Thymus (tissue), 11 donors: ENCODE measurements around the gene EPHB1. TPM values are rescaled to one million over a fixed set of nuclear protein-coding genes. Genes with fewer than 3 reads are reported as not detected.

Source experiments
- DNase-seq, 9 donors: peaks; one replicate each; pipeline ENCODE4 v3.0.0-alpha.2; 2013; ENCODE audit warnings: low spot score in 9 of 9, low read depth in 6 of 9, missing footprints in 1 of 9
- H3K27ac ChIP-seq, 2 donors: one replicate each; pipeline ENCODE4 v1.5.1; 2013; ENCODE audit warnings: control low read depth in 1 of 2, low read depth in 1 of 2, low read length in 1 of 2, mild to moderate bottlenecking in 1 of 2, moderate library complexity in 1 of 2
- H3K27me3 ChIP-seq, 2 donors: one replicate each; pipeline ENCODE4 v1.5.1; 2013; ENCODE audit warnings: low read length in 1 of 2; ENCODE audit not compliant: control insufficient read depth in 2 of 2, insufficient read depth in 1 of 2
- H3K36me3 ChIP-seq, 2 donors: one replicate each; pipeline ENCODE4 v1.5.1; 2013; ENCODE audit warnings: low read length in 1 of 2, mild to moderate bottlenecking in 1 of 2, moderate library complexity in 1 of 2; ENCODE audit not compliant: control insufficient read depth in 2 of 2, insufficient read depth in 2 of 2
- H3K4me1 ChIP-seq, 2 donors: one replicate each; pipeline ENCODE4 v1.5.1; 2013; ENCODE audit warnings: low read length in 2 of 2; ENCODE audit not compliant: control insufficient read depth in 2 of 2, insufficient read depth in 2 of 2
- H3K4me3 ChIP-seq, 2 donors: one replicate each; pipeline ENCODE4 v1.5.1; 2013; ENCODE audit warnings: low read length in 2 of 2, control low read depth in 1 of 2, mild to moderate bottlenecking in 1 of 2
- H3K9me3 ChIP-seq, 2 donors: one replicate each; pipeline ENCODE4 v1.5.1; 2013; ENCODE audit warnings: low read length in 1 of 2, mild to moderate bottlenecking in 1 of 2; ENCODE audit not compliant: control insufficient read depth in 2 of 2, insufficient read depth in 1 of 2
- WGBS: extraction: QIAGEN DNeasy Blood & Tissue Kit; methylation state at CpG from one replicate; pipeline ENCODE4 v1.1.7; 2013; 5-methylcytosine and 5-hydroxymethylcytosine counted together
- polyA plus RNA-seq: library from polyadenylated mRNA; stranded (reverse); fragments of 200-250 nt; gene quantifications from one replicate; pipeline ENCODE4 v1.2.3, GENCODE V29; 2013
- total RNA-seq: library from RNA; stranded (reverse); fragments of 120-200 nt; gene quantifications from one replicate; pipeline ENCODE4 v1.2.4, GENCODE V29; 2013
- donor health status: healthy.

EPHB1 gene
- total and polyA plus RNA-seq, 2 donors: 0.46 to 0.66 TPM

DNA sequence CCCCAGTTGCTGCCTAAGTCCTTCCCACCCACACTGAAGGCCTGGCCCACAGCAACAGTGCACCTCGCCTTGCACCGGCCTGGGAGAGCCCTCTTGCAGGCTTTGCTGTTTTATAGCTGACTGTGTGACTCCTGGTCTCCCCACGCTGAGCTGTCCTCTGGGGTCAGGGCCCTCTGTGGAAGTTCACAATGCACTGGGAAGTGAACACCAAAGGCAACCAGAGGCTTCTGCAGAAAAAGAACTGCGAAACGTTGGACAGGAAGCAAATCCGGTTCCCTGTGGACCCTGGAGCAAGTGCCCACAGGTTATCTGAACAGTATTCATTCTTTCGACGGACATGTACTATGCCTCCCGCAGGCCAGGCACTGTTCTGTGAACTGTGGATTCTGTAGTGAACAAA, 737 bp upstream of the EPHB1 start:
- WGBS: 82% methylated on average over 9 of the region's 9 CpGs
- no peak overlapping the region for H3K27ac ChIP-seq
- DNase-seq: no peak
- peaks cover 40 to 55% of the 10 kb centered on the region in 2 donors for H3K27me3 ChIP-seq
- no peaks in the 10 kb centered on the region for H3K36me3 ChIP-seq
- H3K4me3 ChIP-seq: no peak overlapping the region
- H3K9me3 ChIP-seq: no peaks in the 10 kb centered on the region
- peaks cover 3 to 14% of the 10 kb centered on the region in 2 donors for H3K4me1 ChIP-seq

DNA sequence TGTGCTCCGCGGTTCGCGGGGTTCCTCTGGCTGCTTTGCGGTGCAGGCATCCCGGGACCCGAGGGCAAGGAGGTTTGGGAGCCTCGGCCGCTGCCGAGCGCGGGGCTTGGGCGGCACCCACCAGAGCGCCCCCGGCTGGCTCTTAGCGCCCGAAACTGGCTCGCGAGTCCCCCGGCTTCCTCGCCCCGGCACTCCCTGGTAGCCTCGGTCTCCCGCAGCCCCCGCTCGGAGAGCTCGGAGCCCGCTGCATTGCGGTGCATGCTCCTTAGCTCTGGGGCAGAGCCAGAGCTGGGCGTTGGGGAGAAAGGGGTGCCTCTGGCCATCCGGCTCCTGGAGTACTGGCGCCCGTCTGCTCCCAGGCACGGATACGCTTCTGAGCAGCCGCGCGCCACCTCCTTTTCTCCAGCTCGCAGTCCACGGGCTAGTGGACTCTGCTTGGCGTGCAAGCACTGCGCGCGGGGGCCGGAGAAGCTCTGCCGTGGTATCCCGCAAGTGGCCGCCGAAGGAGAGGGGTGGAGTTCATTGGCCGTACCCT, 753 bp downstream of the EPHB1 start:
- peak in 1 of 9 donors; percentile 9 for DNase-seq
- peaks cover 42 to 58% of the 10 kb centered on the region in 2 donors for H3K27me3 ChIP-seq
- peaks cover 3 to 14% of the 10 kb centered on the region in 2 donors for H3K4me1 ChIP-seq
- peak overlapping the region; percentile 36 to 37 for H3K4me3 ChIP-seq
- WGBS: 2% methylated on average over 50 of the region's 50 CpGs
- H3K27ac ChIP-seq: no peak overlapping the region
- no peaks in the 10 kb centered on the region for H3K36me3 ChIP-seq
- H3K9me3 ChIP-seq: no peaks in the 10 kb centered on the region

DNA sequence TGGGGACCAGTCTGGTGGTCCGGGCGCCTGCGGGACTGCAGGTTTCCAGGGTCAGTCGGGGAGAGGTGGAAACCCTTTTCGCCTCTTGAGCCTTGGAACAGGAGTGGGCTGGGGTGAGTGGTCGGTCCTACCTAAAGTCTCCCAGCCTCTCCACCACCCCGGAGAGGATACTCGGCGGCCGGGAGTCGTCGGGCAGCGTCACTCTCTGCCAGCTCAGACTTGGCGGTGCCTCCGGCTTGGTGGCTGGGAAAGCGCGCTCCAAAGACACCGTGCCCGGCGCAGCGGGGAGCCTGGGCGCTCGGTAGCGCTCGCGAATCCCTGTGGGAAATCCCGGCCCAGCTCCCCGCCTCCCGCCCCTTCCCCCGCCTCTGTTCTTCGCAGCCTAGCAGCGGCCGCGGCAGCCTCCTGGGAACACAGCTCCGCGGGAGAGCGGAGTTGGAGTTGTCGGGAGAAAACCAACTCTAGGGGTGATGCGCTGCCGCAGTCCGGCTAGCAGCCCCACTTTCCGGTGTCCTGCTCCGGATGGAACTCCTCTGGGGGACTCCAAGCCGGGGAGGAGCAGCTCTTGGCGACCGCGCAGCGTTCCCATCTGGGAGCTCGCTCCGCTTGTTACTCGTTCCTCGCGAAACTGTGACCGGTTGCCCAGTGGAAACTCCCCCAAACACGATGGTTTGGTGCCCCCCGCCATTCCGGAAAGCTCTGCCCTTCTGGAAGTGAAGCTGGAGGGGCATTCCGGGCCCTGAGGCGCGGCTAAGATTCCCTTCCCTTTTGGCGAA, 1.4 kb downstream of the EPHB1 start:
- H3K27ac ChIP-seq: no peak overlapping the region
- H3K27me3 ChIP-seq: peaks cover 42 to 58% of the 10 kb centered on the region in 2 donors
- no peak for DNase-seq

DNA sequence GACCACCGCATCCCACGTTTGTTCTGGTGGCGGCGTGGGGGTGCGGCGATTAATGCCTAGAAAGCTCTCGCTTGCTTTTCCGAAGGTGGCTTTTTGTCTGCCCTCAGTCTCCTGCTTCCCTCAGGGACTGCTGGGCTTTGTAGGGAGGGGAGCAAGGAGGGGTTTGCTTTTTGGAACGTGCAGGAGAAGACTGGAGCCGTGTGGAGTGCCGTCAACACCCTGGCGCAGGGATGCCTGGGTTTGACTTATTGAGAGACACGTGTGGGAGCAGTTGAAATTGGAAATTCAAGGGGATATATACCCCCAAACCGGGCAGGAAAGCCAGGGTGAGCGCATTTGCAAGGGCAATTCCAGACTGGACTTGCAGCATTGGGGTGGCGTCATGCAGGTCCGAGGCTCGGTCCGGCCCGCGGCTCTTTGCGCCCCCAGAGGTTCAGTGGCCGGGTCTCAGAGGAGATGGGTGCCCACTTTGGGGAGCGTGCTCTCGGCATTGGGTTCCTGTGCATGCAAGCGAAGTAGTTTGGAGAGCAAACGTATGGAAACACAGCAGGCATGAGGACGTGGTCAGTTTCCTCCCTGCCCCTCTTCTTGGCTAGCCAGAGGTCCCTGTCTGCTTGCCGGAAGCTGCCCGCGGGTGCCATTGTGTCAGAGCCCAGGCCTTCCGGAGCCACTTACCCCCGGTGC, 2.1 kb downstream of the EPHB1 start:
- Histone ChIP-seq H3K9me3 (no peaks in the 10 kb centered on the region), H3K4me3 (no peak overlapping the region), H3K27ac (no peak overlapping the region), H3K36me3 (no peaks in the 10 kb centered on the region), H3K27me3 (peaks cover 42 to 58% of the 10 kb centered on the region in 2 donors), H3K4me1 (peaks cover 3 to 21% of the 10 kb centered on the region in 2 donors)
- no peak for DNase-seq
- 11% methylated on average over 33 of the region's 33 CpGs for WGBS

More for the DNA sequence above, 1.4 kb downstream of the EPHB1 start:
- WGBS: 2% methylated on average over 61 of the region's 61 CpGs
- peak overlapping the region in 1 of 2 donors; percentile 37 for H3K4me3 ChIP-seq
- no peaks in the 10 kb centered on the region for H3K36me3 ChIP-seq
- H3K9me3 ChIP-seq: no peaks in the 10 kb centered on the region
- peaks cover 3 to 14% of the 10 kb centered on the region in 2 donors for H3K4me1 ChIP-seq

DNA sequence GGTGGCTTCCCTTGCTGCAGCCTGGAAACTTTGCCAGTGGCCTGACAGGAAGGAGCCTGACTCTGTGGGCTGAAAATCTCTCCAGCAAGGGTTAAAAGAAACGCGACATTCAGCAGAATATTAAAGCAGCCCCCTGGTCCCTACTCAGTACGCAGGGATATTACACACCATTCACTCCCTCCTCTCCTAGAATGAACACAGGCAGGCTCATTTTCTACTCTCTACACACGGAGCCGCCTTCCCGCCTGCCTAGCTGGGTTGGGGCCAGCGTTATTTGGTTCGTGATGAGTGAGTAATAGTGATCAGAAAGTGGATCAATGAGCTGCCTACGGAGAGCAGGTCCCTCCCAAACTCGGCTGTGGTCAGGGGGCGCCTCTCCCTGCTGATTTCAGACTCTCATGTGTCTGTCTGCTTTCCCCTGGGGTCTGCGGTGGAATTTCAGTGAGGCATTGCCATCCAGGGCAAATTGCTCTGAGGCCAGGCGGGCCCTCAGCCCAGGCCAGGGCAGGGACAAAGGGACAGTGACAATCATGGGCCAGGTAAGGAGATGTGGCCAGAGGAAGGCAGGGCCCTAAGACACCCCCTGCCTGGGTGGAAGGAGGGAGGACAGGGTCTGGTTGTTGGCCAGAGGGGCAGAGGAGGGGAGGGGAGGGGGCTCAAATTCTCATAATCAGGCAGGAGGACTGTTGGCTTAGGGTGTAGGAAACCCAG, 2.8 kb downstream of the EPHB1 start:
- 68% methylated on average over 13 of the region's 13 CpGs for WGBS
- Histone ChIP-seq H3K36me3 (no peaks in the 10 kb centered on the region), H3K27ac (no peak overlapping the region), H3K4me1 (peaks cover 5 to 28% of the 10 kb centered on the region in 2 donors), H3K27me3 (peaks cover 42 to 58% of the 10 kb centered on the region in 2 donors), H3K9me3 (no peaks in the 10 kb centered on the region), H3K4me3 (no peak overlapping the region)
- no peak for DNase-seq

DNA sequence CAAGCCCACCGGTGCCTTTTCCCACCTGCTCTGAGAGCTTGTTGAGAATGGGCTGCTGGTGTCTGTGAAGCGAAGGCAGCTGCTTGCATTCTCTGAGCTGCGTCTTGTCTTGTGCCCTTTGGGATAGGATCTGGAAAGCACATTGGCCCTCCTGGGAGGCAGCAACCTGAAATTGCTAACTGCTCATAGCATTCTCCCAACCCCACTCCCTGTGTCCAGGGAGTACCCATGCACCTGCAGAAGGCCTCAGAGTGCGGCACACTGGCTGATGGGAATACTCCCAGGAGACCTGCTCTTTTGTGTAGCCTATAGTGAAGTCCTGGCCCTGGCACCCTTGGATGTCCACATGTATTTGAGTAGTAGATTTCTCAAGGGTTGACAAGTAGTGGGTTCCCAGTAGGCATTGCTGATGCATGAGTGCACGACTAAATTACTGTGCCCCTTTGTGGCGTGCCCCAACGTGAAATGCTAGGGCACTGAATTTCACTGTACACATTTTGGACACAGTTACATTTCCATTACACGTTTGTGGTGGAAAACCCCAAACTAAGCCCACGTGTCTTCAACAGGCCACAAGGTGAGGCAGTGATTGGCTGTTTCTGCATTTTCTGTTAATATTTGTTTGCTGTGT, 3.7 kb downstream of the EPHB1 start:
- Histone ChIP-seq H3K4me3 (no peak overlapping the region), H3K4me1 (peaks cover 6 to 37% of the 10 kb centered on the region in 2 donors), H3K27me3 (peaks cover 42 to 54% of the 10 kb centered on the region in 2 donors), H3K9me3 (no peaks in the 10 kb centered on the region), H3K36me3 (no peaks in the 10 kb centered on the region), H3K27ac (no peak overlapping the region)
- no peak for DNase-seq
- WGBS: 82% methylated on average over 9 of the region's 9 CpGs

DNA sequence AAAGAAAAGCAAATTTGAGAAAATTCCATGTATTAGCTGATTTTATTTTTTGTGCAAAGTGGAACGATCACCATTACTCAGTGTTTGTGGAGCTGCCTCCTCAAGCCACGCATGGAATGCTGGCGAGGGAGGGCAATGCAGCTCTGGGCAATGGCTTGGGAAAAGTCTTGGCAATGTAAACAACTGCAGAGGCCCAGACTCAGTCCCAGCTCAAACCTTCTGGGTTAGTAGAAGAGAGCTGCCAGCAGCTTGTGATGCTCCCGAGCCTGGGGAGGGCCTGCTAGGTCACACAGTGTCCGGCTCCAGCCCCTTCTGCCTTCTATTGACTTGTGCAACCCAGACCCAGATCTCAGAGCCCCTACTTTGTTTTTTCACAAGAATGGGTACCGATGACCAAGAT, 4.3 kb downstream of the EPHB1 start:
- no peak overlapping the region for H3K27ac ChIP-seq
- H3K4me3 ChIP-seq: no peak overlapping the region
- H3K36me3 ChIP-seq: no peaks in the 10 kb centered on the region
- no peak for DNase-seq
- WGBS: 83% methylated on average over 6 of the region's 6 CpGs
- no peaks in the 10 kb centered on the region for H3K9me3 ChIP-seq
- H3K4me1 ChIP-seq: peaks cover 6 to 38% of the 10 kb centered on the region in 2 donors
- H3K27me3 ChIP-seq: peaks cover 42 to 51% of the 10 kb centered on the region in 2 donors

DNA sequence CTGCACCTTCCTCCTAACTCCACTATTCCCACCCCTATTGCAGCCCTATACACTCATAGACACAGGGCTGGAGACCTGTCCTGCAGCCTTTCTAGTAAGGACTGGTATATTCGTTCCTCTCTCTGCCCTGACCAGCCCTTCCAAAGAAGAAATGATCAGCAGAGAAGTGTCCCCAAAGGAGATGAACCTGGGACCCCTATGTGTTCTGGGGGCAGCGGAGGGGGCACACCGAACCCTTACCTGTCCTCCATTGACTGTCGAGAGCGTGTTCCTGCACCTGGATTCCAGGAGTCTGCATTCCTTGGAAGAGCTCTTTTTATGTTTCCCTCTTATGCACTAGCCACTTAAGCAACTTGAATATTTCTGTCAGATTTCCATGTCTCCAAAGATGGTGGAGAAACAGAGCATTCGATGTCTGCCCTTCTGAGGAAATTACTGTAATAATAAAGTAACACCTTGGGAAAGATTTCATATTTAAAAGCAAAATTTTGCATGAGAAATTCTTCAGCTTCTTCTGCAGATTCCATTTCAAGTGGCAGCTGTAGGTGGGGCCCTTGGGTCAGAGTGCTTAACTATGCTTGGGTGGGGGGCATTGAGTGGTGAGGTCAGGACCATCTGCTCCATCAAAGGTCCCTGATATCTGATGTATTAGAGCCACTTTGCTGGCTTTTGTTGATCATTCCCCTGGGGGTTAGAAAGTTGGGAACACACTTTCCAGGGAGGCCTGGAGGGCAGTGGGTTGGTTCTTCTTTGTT, 6.3 kb downstream of the EPHB1 start:
- H3K36me3 ChIP-seq: no peaks in the 10 kb centered on the region
- 89% methylated on average over 6 of the region's 6 CpGs for WGBS
- H3K4me3 ChIP-seq: no peak overlapping the region
- no peaks in the 10 kb centered on the region for H3K9me3 ChIP-seq
- H3K4me1 ChIP-seq: peaks cover 3 to 27% of the 10 kb centered on the region in 2 donors
- peaks cover 28 to 31% of the 10 kb centered on the region in 2 donors for H3K27me3 ChIP-seq
- no peak overlapping the region for H3K27ac ChIP-seq
- DNase-seq: no peak
